Upper lobe of right lung (tissue), 1 donor: ENCODE data around the gene PGC. TPM values are rescaled to one million over a fixed set of nuclear protein-coding genes. Genes with fewer than 3 reads are reported as not detected.

Experiments used
- ATAC-seq: fragments of 200-7000 bp; cut with Tn5 transposase; one replicate; pipeline ENCODE4 v1.9.1; 2020; ENCODE audit warnings: mild to moderate bottlenecking, moderate library complexity
- DNase-seq: peaks from one replicate; pipeline ENCODE4 v3.0.0-alpha.2; 2020
- H3K27ac ChIP-seq: fragments of 200-600 bp; one replicate; pipeline ENCODE4 v1.8.0; 2022
- H3K27me3 ChIP-seq: fragments of 200-600 bp; one replicate; pipeline ENCODE4 v1.8.0; 2022; ENCODE audit warnings: mild to moderate bottlenecking
- H3K36me3 ChIP-seq: fragments of 200-600 bp; one replicate; pipeline ENCODE4 v1.8.0; 2022
- H3K4me1 ChIP-seq: fragments of 200-600 bp; one replicate; pipeline ENCODE4 v1.8.0; 2022
- H3K4me3 ChIP-seq: fragments of 200-600 bp; one replicate; pipeline ENCODE4 v1.8.0; 2022; ENCODE audit warnings: mild to moderate bottlenecking
- H3K9me3 ChIP-seq: fragments of 200-600 bp; one replicate; pipeline ENCODE4 v1.8.0; 2022
- intact Hi-C: fragments of 100-400 bp; cut with DNase I; formaldehyde crosslinking; loops from one replicate; pipeline ENCODE4 v1.11.0; 2022
- total RNA-seq: library from RNA; stranded (reverse); fragmentation: NEBNext Ultra II Directional; extraction: Animal tissue kit (Norgen Biotek cat#: 25700); gene quantifications from one replicate; pipeline ENCODE4 v1.2.1, GENCODE V29; 2021
- TF ChIP-seq, protein P1 (sequence below): fragments of 200-600 bp; IDR thresholded peaks from one replicate; pipeline ENCODE4 v1.8.0; 2022; ENCODE audit warnings: antibody characterized with exemption
- donor health status: DM: no; HTN: yes; CAD: no; lungs with severe emphysema.

The PGC gene
- total RNA-seq, 1 donor from 2014 or later: 1,050 TPM

DNA sequence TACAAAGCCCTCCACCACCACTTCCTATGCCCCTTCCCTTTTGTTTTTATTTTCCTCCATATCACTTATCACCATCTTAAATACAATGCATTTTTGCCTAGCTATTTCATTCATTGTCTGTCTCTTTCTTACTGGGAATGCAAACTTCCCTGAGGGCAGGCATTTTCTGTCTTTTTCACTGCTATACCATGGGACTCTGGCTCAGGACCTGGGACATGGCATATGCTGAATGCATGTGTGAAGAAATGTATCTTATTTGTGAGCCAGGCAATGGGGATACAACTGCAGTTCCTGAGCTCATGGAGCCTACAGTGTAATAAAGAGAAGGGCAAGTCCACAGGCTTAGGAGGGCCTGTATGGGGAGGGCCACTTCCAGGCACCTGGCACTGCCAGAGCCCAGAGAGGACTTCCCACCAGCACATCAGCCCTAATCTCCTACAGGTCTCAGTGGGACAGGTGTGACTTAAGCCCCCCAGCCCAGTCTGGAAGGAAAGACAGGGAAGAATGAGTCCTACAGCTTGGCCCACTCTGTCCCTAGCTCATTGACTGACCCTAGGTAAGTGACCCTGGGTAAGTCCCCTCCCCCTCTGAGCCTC, 55.0 kb downstream of the PGC start:
- intact Hi-C loops: no loop called here
- Histone ChIP-seq H3K9me3 (no peaks in the 10 kb centered on the region), H3K36me3 (peaks cover 22% of the 10 kb centered on the region), H3K27me3 (no peaks in the 10 kb centered on the region), H3K27ac (no peak overlapping the region), H3K4me1 (peaks cover 5% of the 10 kb centered on the region), H3K4me3 (no peak overlapping the region)
- TF ChIP-seq, protein P1, sequence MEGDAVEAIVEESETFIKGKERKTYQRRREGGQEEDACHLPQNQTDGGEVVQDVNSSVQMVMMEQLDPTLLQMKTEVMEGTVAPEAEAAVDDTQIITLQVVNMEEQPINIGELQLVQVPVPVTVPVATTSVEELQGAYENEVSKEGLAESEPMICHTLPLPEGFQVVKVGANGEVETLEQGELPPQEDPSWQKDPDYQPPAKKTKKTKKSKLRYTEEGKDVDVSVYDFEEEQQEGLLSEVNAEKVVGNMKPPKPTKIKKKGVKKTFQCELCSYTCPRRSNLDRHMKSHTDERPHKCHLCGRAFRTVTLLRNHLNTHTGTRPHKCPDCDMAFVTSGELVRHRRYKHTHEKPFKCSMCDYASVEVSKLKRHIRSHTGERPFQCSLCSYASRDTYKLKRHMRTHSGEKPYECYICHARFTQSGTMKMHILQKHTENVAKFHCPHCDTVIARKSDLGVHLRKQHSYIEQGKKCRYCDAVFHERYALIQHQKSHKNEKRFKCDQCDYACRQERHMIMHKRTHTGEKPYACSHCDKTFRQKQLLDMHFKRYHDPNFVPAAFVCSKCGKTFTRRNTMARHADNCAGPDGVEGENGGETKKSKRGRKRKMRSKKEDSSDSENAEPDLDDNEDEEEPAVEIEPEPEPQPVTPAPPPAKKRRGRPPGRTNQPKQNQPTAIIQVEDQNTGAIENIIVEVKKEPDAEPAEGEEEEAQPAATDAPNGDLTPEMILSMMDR: no peak
- ATAC-seq (no peak), DNase-seq (no peak)

DNA sequence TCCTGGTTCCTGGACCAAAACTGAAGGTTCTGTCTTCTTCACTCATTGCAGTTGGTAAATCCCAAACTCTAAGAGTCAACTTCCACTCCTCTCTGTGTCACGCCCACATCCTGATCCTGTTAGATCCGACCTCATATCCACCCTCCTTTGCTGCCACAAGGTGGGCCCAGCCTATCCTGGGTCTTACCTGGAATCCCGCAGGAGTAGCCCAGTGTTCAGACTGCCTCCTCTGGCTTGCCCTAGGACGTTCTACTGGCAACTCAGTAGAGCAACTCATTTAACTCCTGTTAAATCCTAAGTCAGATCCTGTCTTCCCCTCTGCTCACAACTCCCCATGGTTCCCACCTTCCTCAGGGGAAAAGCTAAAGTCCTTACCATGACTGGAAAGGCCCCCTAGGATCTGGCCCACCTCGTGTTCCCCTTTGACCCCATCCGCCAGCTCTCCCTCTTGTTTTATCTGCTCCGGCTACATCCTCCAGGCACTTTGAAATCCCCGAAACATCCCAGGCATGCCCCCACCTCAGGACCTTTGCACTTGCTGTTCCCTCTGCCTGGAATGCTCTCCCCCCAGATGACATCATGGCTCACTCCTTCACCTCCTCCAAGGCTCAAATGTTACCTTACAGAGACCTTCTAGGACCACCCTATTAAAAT, 55.6 kb downstream of the PGC start:
- Histone ChIP-seq H3K9me3 (no peaks in the 10 kb centered on the region), H3K27me3 (no peaks in the 10 kb centered on the region), H3K4me1 (peaks cover 5% of the 10 kb centered on the region), H3K27ac (no peak overlapping the region), H3K4me3 (no peak overlapping the region), H3K36me3 (peaks cover 28% of the 10 kb centered on the region)
- intact Hi-C loops: no loop called here
- TF ChIP-seq, protein P1: no peak
- ATAC-seq: no peak
- no peak for DNase-seq

DNA sequence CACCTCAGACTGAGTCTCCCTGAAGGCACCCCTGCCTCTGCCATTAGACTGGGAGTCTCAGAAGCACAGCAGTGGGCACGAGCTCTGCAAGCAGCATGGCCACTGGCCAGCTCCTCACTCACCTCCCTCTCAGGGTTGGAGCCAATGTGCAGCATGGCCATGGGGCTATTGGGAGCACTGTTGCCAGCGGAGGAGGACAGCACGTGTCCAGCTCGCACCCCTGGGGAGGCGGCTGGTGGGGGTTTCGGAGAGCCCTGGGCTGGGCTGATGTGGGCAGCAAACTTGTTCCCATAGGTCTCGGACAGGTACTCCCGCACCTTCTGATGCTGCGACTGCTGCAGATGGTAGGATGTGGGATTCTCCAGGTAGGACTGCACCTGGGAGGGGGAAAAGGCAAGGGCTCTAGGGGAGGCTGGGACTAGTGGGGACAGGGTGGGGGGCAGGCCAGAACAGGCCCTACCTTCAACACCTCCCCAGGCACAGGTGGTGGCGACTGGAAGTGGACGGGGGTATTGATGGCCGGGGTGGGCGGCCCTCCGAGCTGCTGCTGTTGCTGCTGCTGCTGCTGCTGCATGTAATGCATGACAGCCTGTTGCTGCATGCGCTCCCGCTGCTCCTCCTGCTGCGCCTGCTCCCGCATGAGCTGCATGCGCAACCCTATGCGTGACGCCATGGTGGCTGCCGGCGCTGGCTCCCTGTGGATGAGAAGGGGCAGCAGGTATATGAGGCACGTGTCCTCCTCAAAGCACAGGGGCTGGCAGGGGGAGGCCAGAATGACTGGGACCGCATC, 56.5 kb downstream of the PGC start:
- Histone ChIP-seq H3K27ac (no peak overlapping the region), H3K36me3 (peaks cover 33% of the 10 kb centered on the region), H3K4me1 (peaks cover 5% of the 10 kb centered on the region), H3K4me3 (no peak overlapping the region), H3K27me3 (no peaks in the 10 kb centered on the region), H3K9me3 (no peaks in the 10 kb centered on the region)
- intact Hi-C loops: no loop called here
- ATAC-seq (no peak), DNase-seq (no peak)
- TF ChIP-seq, protein P1: no peak

DNA sequence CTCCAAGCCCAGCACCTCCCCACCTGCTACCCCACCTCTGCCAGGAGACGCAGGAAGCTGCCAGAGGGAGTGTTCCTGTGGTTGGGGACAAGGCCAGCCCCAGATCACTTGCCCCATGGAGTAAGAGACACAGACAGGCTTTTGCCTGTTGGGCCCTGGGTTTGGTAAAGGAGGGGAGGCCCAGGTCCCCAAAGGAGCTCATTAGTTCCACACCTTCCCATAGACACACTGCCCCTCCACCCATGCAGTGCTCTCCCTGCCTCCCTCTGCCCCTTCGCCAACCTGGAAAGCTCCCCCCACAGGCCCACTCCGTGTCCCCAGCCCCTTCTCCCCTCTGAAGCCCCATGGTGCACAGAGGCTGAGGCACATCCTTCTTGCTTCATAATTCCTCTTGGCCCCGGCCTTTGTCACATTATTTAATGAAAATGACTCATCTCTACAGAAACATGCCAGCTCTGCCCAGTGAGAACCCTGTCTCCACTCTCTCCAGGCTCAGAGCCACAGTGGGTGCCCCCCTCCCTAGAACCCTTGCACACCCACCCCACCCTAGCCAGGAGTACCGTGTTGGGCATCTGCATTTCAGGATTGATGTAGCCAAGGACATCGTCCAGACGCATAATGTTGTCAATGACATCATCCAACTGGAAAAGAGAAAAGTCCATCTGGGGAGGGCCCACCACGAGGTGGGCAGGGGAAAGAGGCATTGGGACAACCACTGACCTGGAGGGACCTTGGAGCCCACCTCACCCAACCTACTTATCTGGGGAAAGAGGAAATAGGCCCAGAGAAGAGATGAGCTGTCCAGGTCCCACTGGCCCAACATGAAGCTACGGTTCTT, 57.8 kb downstream of the PGC start:
- no peaks in the 10 kb centered on the region for H3K9me3 ChIP-seq
- no peak overlapping the region for H3K4me3 ChIP-seq
- H3K36me3 ChIP-seq: peaks cover 47% of the 10 kb centered on the region
- ATAC-seq: no peak
- TF ChIP-seq, protein P1: no peak
- DNase-seq: peak; percentile 19
- H3K4me1 ChIP-seq: peaks cover 5% of the 10 kb centered on the region
- intact Hi-C loops: loop anchor here (10.0 kb wide), 1 partner anchor 225 kb away; no protein-coding TSS in a partner anchor
- H3K27me3 ChIP-seq: no peaks in the 10 kb centered on the region
- no peak overlapping the region for H3K27ac ChIP-seq

DNA sequence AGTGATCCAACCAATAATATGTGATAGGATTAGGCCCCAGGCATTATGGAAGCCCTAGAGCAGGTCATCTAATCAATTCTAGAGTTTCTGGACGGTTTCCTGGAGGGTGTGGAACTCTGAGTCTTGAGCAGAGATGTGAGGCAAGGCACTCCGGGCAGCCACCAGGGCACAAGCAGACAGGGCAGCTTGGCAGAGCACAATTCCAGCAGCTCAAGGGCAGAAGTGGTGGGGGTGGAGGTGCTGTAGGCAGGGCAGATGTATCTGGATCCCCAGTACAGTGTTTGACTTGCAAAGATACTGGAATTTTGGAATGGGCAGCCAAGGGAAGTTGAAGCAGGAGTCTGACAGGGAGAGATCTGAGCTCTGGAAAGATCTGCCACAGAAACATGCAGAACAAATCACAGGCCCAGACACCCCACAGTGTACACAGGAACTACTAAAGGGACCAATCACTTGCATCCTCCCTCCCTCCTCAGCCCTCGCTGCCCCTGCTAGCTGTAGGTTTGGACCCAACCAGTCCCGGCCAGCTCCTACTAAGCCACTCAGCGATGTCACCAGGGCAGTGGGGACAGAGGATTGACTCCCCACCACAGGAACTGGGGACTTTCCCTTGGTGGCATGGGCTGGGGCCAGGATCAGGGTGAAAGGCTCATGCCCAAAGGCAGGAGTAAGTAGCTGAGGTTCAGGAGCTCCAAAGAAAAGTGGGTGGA, 58.8 kb downstream of the PGC start:
- H3K27ac ChIP-seq: no peak overlapping the region
- H3K4me1 ChIP-seq: peaks cover 4% of the 10 kb centered on the region
- no peaks in the 10 kb centered on the region for H3K27me3 ChIP-seq
- no peak for ATAC-seq
- peaks cover 49% of the 10 kb centered on the region for H3K36me3 ChIP-seq
- no peaks in the 10 kb centered on the region for H3K9me3 ChIP-seq
- TF ChIP-seq, protein P1: no peak
- no peak overlapping the region for H3K4me3 ChIP-seq
- intact Hi-C loops: loop anchor here (10.0 kb wide), 1 partner anchor 224 kb away; no protein-coding TSS in a partner anchor
- no peak for DNase-seq
